Measurements from ENCODE around the gene A3GALT2. TPM values are rescaled to one million over a fixed set of nuclear protein-coding genes. Genes with fewer than 3 reads are reported as not detected.

Gene A3GALT2
- total and polyA plus RNA-seq, 2 donors (not counting 1 experiment from before 2014, with no cell fraction given) = not detected

- H3K4me3 Mint-ChIP-seq = no peak overlapping the region
- H2AFZ ChIP-seq (ENCODE audit: insufficient read depth, low read depth, low read length, poor library complexity, severe bottlenecking) = no peak overlapping the region
- H3K27me3 Mint-ChIP-seq = peaks cover 15% of the 10 kb centered on the region
- WGBS (ENCODE audit: insufficient coverage) = 82% methylated on average over 6 of the region's 7 CpGs
- H3K4me1 ChIP-seq (ENCODE audit: control insufficient read depth in 2 of 2, insufficient read depth in 2 of 2, low read length in 2 of 2) = peaks cover 0 to 3% of the 10 kb centered on the region in 2 donors
- intact Hi-C loops (cut with micrococcal nuclease) = no loop called here
- H3K9me3 ChIP-seq (ENCODE audit: control extremely low read depth in 1 of 3, control insufficient read depth in 2 of 3, insufficient read depth in 1 of 3, low read length in 2 of 3) = no peaks in the 10 kb centered on the region
- no peaks in the 10 kb centered on the region for H4K20me1 ChIP-seq (ENCODE audit: control insufficient read depth, insufficient read depth, low read length, poor library complexity, severe bottlenecking)
- no peak overlapping the region for H3K27ac ChIP-seq (ENCODE audit: low read length in 2 of 2)
- ChIA-PET POLR2A (no interaction called here), CTCF (interaction anchor here (3.0 kb wide), 1 partner anchor 16 kb away, joined by 18 read pairs; no protein-coding TSS in a partner anchor)
- no peaks in the 10 kb centered on the region for H3K9me3 Mint-ChIP-seq (ENCODE audit: insufficient read depth)
- DNase-seq (no peak), ATAC-seq (ENCODE audit: low read depth) (no peak)
- H3K27ac Mint-ChIP-seq = no peak overlapping the region
- H3K36me3 ChIP-seq (replicated peaks in 1 of 2; ENCODE audit: control extremely low read depth in 1 of 2, control insufficient read depth in 1 of 2, extremely low read depth in 1 of 2, insufficient read depth in 2 of 2, low read length in 1 of 2) = no peaks in the 10 kb centered on the region
- H3K4me1 Mint-ChIP-seq = no peaks in the 10 kb centered on the region
- no peaks in the 10 kb centered on the region for H3K79me2 ChIP-seq (ENCODE audit: control insufficient read depth, insufficient read depth, low read length)
- peaks cover 0 to 2% (median 0%) of the 10 kb centered on the region in 4 experiments for H3K27me3 ChIP-seq (replicated peaks in 1 of 4; ENCODE audit: control extremely low read depth in 1 of 4, control insufficient read depth in 3 of 4, insufficient read depth in 4 of 4, low read length in 3 of 4)
- no peak overlapping the region for H3K9ac ChIP-seq (ENCODE audit: low read length)
- no peak overlapping the region for H3K4me2 ChIP-seq (replicated peaks; ENCODE audit: low read depth, low read length, poor library complexity, severe bottlenecking)
- H3K4me3 ChIP-seq (ENCODE audit: control extremely low read depth in 1 of 5, extremely low read depth in 1 of 5, insufficient read depth in 1 of 5, low read depth in 2 of 5, low read length in 4 of 5) = no peak overlapping the region
- TF ChIP-seq CTCF (IDR thresholded peaks at IDR 0.05) (no peak), EZH2 (IDR thresholded peaks at IDR 0.05; ENCODE audit: borderline replicate concordance, insufficient read depth, low read depth, low read length, poor library complexity, severe bottlenecking) (no peak)
Measured at GRCh38 chr1:33311706-33312412, 9.0 kb downstream of the A3GALT2 start.

DNA sequence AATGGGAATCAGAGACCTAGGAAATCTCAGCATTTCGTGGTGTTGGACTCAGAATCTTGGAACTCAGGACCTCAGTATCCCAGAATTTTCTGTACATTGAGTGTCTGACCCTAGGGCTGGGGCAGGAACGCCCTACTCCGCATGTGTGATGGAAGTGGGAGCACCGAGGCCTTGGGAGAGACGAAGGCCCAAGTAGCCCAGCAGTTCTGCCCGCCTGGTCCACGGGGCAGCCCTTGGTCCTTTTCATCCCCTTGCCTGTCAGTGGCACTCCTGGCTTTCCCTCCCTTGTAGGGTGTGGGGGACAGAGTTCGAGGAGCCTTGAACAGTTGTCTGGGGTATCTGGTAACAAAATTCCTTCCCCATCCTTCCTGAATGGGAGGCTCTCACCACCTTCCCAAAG, 10.2 kb downstream of the A3GALT2 start:
- H3K27ac Mint-ChIP-seq = no peak overlapping the region

More for the DNA sequence above, 10.2 kb downstream of the A3GALT2 start:
- intact Hi-C loops (cut with micrococcal nuclease) = no loop called here
- Mint-ChIP-seq H3K4me3 (no peak overlapping the region), H3K9me3 (ENCODE audit: insufficient read depth) (no peaks in the 10 kb centered on the region), H3K27me3 (peaks cover 22% of the 10 kb centered on the region), H3K4me1 (peaks cover 5% of the 10 kb centered on the region)
- Histone ChIP-seq H3K4me3 (ENCODE audit: control extremely low read depth in 1 of 5, extremely low read depth in 1 of 5, insufficient read depth in 1 of 5, low read depth in 2 of 5, low read length in 4 of 5) (no peak overlapping the region), H4K20me1 (ENCODE audit: control insufficient read depth, insufficient read depth, low read length, poor library complexity, severe bottlenecking) (no peaks in the 10 kb centered on the region), H3K79me2 (ENCODE audit: control insufficient read depth, insufficient read depth, low read length) (no peaks in the 10 kb centered on the region), H3K9ac (ENCODE audit: low read length) (no peak overlapping the region), H2AFZ (ENCODE audit: insufficient read depth, low read depth, low read length, poor library complexity, severe bottlenecking) (no peak overlapping the region), H3K27me3 (replicated peaks in 1 of 4; ENCODE audit: control extremely low read depth in 1 of 4, control insufficient read depth in 3 of 4, insufficient read depth in 4 of 4, low read length in 3 of 4) (peaks cover 0 to 10% (median 3%) of the 10 kb centered on the region in 4 experiments), H3K4me1 (ENCODE audit: control insufficient read depth in 2 of 2, insufficient read depth in 2 of 2, low read length in 2 of 2) (peaks cover 3 to 11% of the 10 kb centered on the region in 2 donors), H3K36me3 (replicated peaks in 1 of 2; ENCODE audit: control extremely low read depth in 1 of 2, control insufficient read depth in 1 of 2, extremely low read depth in 1 of 2, insufficient read depth in 2 of 2, low read length in 1 of 2) (no peaks in the 10 kb centered on the region), H3K9me3 (ENCODE audit: control extremely low read depth in 1 of 3, control insufficient read depth in 2 of 3, insufficient read depth in 1 of 3, low read length in 2 of 3) (no peaks in the 10 kb centered on the region), H3K4me2 (replicated peaks; ENCODE audit: low read depth, low read length, poor library complexity, severe bottlenecking) (no peak overlapping the region), H3K27ac (ENCODE audit: low read length in 2 of 2) (no peak overlapping the region)
- no peak for TF ChIP-seq CTCF (IDR thresholded peaks at IDR 0.05)
- DNase-seq = no peak
- CTCF ChIA-PET = interaction anchor here (0.9 kb wide), 1 partner anchor 13 kb away, joined by 3 read pairs; no protein-coding TSS in a partner anchor
- POLR2A ChIA-PET = no interaction called here
- ATAC-seq (ENCODE audit: low read depth) = no peak
- WGBS (ENCODE audit: insufficient coverage) = 86% methylated on average over 5 of the region's 8 CpGs
